ENCODE results near the gene ERBB2. TPM values are rescaled to one million over a fixed set of nuclear protein-coding genes. Genes with fewer than 3 reads are reported as not detected.

ERBB2 gene
- total and polyA plus RNA-seq, 9 of the 15 experiments (the other 6 are each of a cell fraction or from before 2014, with no cell fraction given) = 0.74 to 5.6 (median 3.3) TPM

DNA sequence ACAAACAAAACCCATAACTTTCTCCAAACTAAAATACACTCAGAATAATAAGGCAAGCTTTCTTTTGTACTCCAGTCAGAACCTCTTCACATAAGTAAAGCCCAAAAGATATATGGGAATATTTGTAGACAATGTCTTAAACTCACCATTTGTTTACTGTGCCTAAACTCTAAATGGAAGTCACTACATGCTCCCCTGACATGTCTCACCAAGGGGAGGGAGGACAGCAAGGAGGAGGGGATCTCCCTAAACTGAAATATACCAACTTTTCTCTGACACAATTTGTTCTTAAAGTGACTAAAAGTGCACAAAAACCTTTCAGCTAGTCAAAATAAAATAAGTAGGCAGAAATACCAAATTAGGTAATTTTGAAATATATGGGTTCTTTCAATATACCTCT is 76.4 kb downstream of the ERBB2 start:
- Histone ChIP-seq H4K20me1 (replicated peaks; ENCODE audit: control insufficient read depth, insufficient read depth, low read length) (no peaks in the 10 kb centered on the region), H3K4me1 (replicated peaks in 1 of 2; ENCODE audit: control insufficient read depth in 2 of 2, insufficient read depth in 2 of 2, low read length in 2 of 2) (no peaks in the 10 kb centered on the region), H3K79me2 (ENCODE audit: control insufficient read depth, insufficient read depth, low read length) (no peaks in the 10 kb centered on the region), H3K27me3 (ENCODE audit: control insufficient read depth in 2 of 2, insufficient read depth in 2 of 2, low read length in 2 of 2) (peaks cover 20 to 25% of the 10 kb centered on the region in 2 experiments; a peak in 4 of 5 replicates), H3K9ac (ENCODE audit: insufficient read depth in 1 of 2, low read depth in 2 of 2, low read length in 2 of 2) (no peak overlapping the region), H2AFZ (ENCODE audit: low read depth, low read length) (no peak overlapping the region), H3K4me3 (no peak overlapping the region), H3K4me2 (ENCODE audit: insufficient read depth, low read length) (no peak overlapping the region), H3K36me3 (ENCODE audit: control insufficient read depth, insufficient read depth, low read length) (no peaks in the 10 kb centered on the region), H3K27ac (ENCODE audit: extremely low read depth, low read depth, low read length) (no peak overlapping the region), H3K9me1 (ENCODE audit: control insufficient read depth, insufficient read depth, low read length) (no peaks in the 10 kb centered on the region), H3K9me3 (replicated peaks; ENCODE audit: control insufficient read depth, insufficient read depth, low read depth, low read length) (no peaks in the 10 kb centered on the region)
- CTCF ChIA-PET (ENCODE audit: low intra/inter-chr PET ratio) = no interaction called here
- intact Hi-C loops (cut with micrococcal nuclease) (no loop called here), in situ Hi-C loops (cut with MboI) (no loop called here)
- FAIRE-seq = no peak
- TF ChIP-seq ESRRA (IDR thresholded peaks at IDR 0.05; ENCODE audit: borderline replicate concordance, low read depth) = no peak
- TF ChIP-seq ZNF121 (CRISPR knock-in tag; conservative IDR thresholded peaks at IDR 0.05) = no peak
- no peak for TF ChIP-seq ZNF165 (CRISPR knock-in tag; IDR thresholded peaks at IDR 0.05; ENCODE audit: borderline replicate concordance)
- TF ChIP-seq GTF2F1 (IDR thresholded peaks at IDR 0.05; ENCODE audit: low read depth, low read length) = no peak
- no peak for TF ChIP-seq HNRNPUL1 (IDR thresholded peaks at IDR 0.05; ENCODE audit: low read length)
- TF ChIP-seq NCOA1 (IDR thresholded peaks at IDR 0.05; ENCODE audit: low read depth) = no peak
- TF ChIP-seq, protein P1, sequence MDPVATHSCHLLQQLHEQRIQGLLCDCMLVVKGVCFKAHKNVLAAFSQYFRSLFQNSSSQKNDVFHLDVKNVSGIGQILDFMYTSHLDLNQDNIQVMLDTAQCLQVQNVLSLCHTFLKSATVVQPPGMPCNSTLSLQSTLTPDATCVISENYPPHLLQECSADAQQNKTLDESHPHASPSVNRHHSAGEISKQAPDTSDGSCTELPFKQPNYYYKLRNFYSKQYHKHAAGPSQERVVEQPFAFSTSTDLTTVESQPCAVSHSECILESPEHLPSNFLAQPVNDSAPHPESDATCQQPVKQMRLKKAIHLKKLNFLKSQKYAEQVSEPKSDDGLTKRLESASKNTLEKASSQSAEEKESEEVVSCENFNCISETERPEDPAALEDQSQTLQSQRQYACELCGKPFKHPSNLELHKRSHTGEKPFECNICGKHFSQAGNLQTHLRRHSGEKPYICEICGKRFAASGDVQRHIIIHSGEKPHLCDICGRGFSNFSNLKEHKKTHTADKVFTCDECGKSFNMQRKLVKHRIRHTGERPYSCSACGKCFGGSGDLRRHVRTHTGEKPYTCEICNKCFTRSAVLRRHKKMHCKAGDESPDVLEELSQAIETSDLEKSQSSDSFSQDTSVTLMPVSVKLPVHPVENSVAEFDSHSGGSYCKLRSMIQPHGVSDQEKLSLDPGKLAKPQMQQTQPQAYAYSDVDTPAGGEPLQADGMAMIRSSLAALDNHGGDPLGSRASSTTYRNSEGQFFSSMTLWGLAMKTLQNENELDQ (CRISPR knock-in tag; IDR thresholded peaks at IDR 0.05; ENCODE audit: borderline replicate concordance) = no peak
- no peak for TF ChIP-seq ZNF140 (CRISPR knock-in tag; IDR thresholded peaks at IDR 0.05)
- no peak for TF ChIP-seq CBX3 (IDR thresholded peaks at IDR 0.05; ENCODE audit: borderline replicate concordance in 1 of 2, low read length in 2 of 2)
- no peak for TF ChIP-seq WHSC1 (IDR thresholded peaks at IDR 0.05; ENCODE audit: low read length)
- no peak for TF ChIP-seq ZNF408 (CRISPR knock-in tag; IDR thresholded peaks at IDR 0.05; ENCODE audit: low read depth)
- no peak for TF ChIP-seq SP2 (IDR thresholded peaks at IDR 0.05; ENCODE audit: extremely low read depth, low read depth, low read length, poor library complexity, severe bottlenecking)
- TF ChIP-seq ZNF232 (CRISPR knock-in tag; IDR thresholded peaks at IDR 0.05) = no peak
- TF ChIP-seq EHMT2 (IDR thresholded peaks at IDR 0.05) = no peak
- POLR2A ChIA-PET = interaction anchor here (0.7 to 1.4 kb wide), 2 partner anchors 17 to 314 kb away, joined by 3 read pairs; no protein-coding TSS in a partner anchor
- ATAC-seq = no peak
- BruUV-seq (replicated peaks) = no TSS peak
- DNase-seq (ENCODE audit: extremely low read depth in 1 of 4, low spot score in 3 of 4) = no peak
